Globus pallidus (tissue), 1 donor: ENCODE results near the gene ANKS1A.

Experiments used
- DNase-seq: peaks from one replicate; pipeline ENCODE4 v3.0.0-alpha.2; 2015; ENCODE audit warnings: low spot score

Gene ANKS1A

GRCh38 chr6:35041086-35041861 lies 152.2 kb downstream of the ANKS1A start:
- no peak for DNase-seq

GRCh38 chr6:35042031-35042815 lies 153.2 kb downstream of the ANKS1A start:
- no peak for DNase-seq

- no peak for DNase-seq
These were observed 154.5 kb downstream of the ANKS1A start for GRCh38 chr6:35043381-35044130.

GRCh38 chr6:35044145-35044745 lies 155.2 kb downstream of the ANKS1A start:
- DNase-seq = peak; percentile 74

GRCh38 chr6:35044761-35045421 lies 155.8 kb downstream of the ANKS1A start:
- no peak for DNase-seq

- DNase-seq = no peak
These were observed 157.0 kb downstream of the ANKS1A start for GRCh38 chr6:35046103-35046502.

- DNase-seq = no peak
These were observed 157.8 kb downstream of the ANKS1A start for GRCh38 chr6:35046862-35047261.

GRCh38 chr6:35047265-35048011 lies 158.4 kb downstream of the ANKS1A start:
- no peak for DNase-seq

GRCh38 chr6:35048031-35048613 lies 159.1 kb downstream of the ANKS1A start:
- peak; percentile 88 for DNase-seq

GRCh38 chr6:35048631-35049083 lies 159.6 kb downstream of the ANKS1A start:
- peak; percentile 87 for DNase-seq

- DNase-seq = peak; percentile 51
These were observed 160.2 kb downstream of the ANKS1A start for GRCh38 chr6:35049156-35049735.

- DNase-seq = peak; percentile 91
These were observed 161.1 kb downstream of the ANKS1A start for GRCh38 chr6:35049900-35050756.

- no peak for DNase-seq
These were observed 161.8 kb downstream of the ANKS1A start for GRCh38 chr6:35050757-35051330.

GRCh38 chr6:35051396-35051795 lies 162.3 kb downstream of the ANKS1A start:
- DNase-seq = no peak

- DNase-seq = no peak
These were observed 163.0 kb downstream of the ANKS1A start for GRCh38 chr6:35051997-35052583.

GRCh38 chr6:35052694-35053565 lies 163.9 kb downstream of the ANKS1A start:
- peak; percentile 89 for DNase-seq

- DNase-seq = no peak
These were observed 164.6 kb downstream of the ANKS1A start for GRCh38 chr6:35053701-35054100.
